ENCODE data around the gene RAB8B. TPM values are rescaled to one million over a fixed set of nuclear protein-coding genes. Genes with fewer than 3 reads are reported as not detected.

Gene RAB8B
- total RNA-seq, 1 experiment from 2014 or later, result 18.2 TPM

- DNase-seq, result no peak
- no peaks in the 10 kb centered on the region for H3K9me3 Mint-ChIP-seq (ENCODE audit: unreplicated experiment)
- intact Hi-C loops (cut with micrococcal nuclease; ENCODE audit: unreplicated experiment), result no loop called here
- CTCF ChIA-PET, result no interaction called here
- no TSS peak for BruUV-seq (replicated peaks)
- no peaks in the 10 kb centered on the region for H3K36me3 ChIP-seq (ENCODE audit: control insufficient read depth, insufficient read depth, low read length)
- H3K36me3 Mint-ChIP-seq (ENCODE audit: insufficient read depth, unreplicated experiment), result no peaks in the 10 kb centered on the region
- POLR2A ChIA-PET, result no interaction called here
- H3K4me3 Mint-ChIP-seq (ENCODE audit: unreplicated experiment), result no peak overlapping the region
- no peaks in the 10 kb centered on the region for H3K4me1 ChIP-seq
- no peak overlapping the region for H3K27ac Mint-ChIP-seq (ENCODE audit: unreplicated experiment)
- H3K27me3 Mint-ChIP-seq (ENCODE audit: insufficient read depth, unreplicated experiment), result no peaks in the 10 kb centered on the region
- no peaks in the 10 kb centered on the region for H3K4me1 Mint-ChIP-seq (ENCODE audit: low read depth, unreplicated experiment)
- no peak overlapping the region for H3K4me3 ChIP-seq (ENCODE audit: low read depth, low read length)
- no peak for TF ChIP-seq CTCF (IDR thresholded peaks at IDR 0.05; ENCODE audit: insufficient read depth in 1 of 2, low read depth in 1 of 2, low read length in 1 of 2, severe bottlenecking in 1 of 2, unreplicated experiment in 1 of 2)
- no peaks in the 10 kb centered on the region for H3K9me3 ChIP-seq
- H3K27me3 ChIP-seq (replicated peaks; ENCODE audit: control insufficient read depth, insufficient read depth, low read length), result no peaks in the 10 kb centered on the region
These were observed 24.1 kb upstream of the RAB8B start for GRCh38 chr15:63165166-63165859.

GRCh38 chr15:63166219-63166618 is 23.2 kb upstream of the RAB8B start:
- H3K27me3 ChIP-seq (replicated peaks; ENCODE audit: control insufficient read depth, insufficient read depth, low read length), result no peaks in the 10 kb centered on the region
- no peaks in the 10 kb centered on the region for H3K9me3 ChIP-seq
- BruUV-seq (replicated peaks), result no TSS peak
- H3K9me3 Mint-ChIP-seq (ENCODE audit: unreplicated experiment), result no peaks in the 10 kb centered on the region
- TF ChIP-seq CTCF (IDR thresholded peaks at IDR 0.05; ENCODE audit: insufficient read depth in 1 of 2, low read depth in 1 of 2, low read length in 1 of 2, severe bottlenecking in 1 of 2, unreplicated experiment in 1 of 2), result no peak
- no peaks in the 10 kb centered on the region for H3K4me1 ChIP-seq
- H3K4me3 Mint-ChIP-seq (ENCODE audit: unreplicated experiment), result no peak overlapping the region
- H3K36me3 Mint-ChIP-seq (ENCODE audit: insufficient read depth, unreplicated experiment), result no peaks in the 10 kb centered on the region
- POLR2A ChIA-PET, result no interaction called here
- CTCF ChIA-PET, result no interaction called here
- no peak overlapping the region for H3K4me3 ChIP-seq (ENCODE audit: low read depth, low read length)
- no peaks in the 10 kb centered on the region for H3K36me3 ChIP-seq (ENCODE audit: control insufficient read depth, insufficient read depth, low read length)
- no peaks in the 10 kb centered on the region for H3K4me1 Mint-ChIP-seq (ENCODE audit: low read depth, unreplicated experiment)
- H3K27me3 Mint-ChIP-seq (ENCODE audit: insufficient read depth, unreplicated experiment), result no peaks in the 10 kb centered on the region
- no peak for DNase-seq
- intact Hi-C loops (cut with micrococcal nuclease; ENCODE audit: unreplicated experiment), result no loop called here
- no peak overlapping the region for H3K27ac Mint-ChIP-seq (ENCODE audit: unreplicated experiment)

GRCh38 chr15:63169788-63170187 is 19.6 kb upstream of the RAB8B start:
- Histone ChIP-seq H3K4me3 (ENCODE audit: low read depth, low read length) (no peak overlapping the region), H3K9me3 (no peaks in the 10 kb centered on the region), H3K27me3 (replicated peaks; ENCODE audit: control insufficient read depth, insufficient read depth, low read length) (no peaks in the 10 kb centered on the region), H3K4me1 (no peaks in the 10 kb centered on the region), H3K36me3 (ENCODE audit: control insufficient read depth, insufficient read depth, low read length) (no peaks in the 10 kb centered on the region)
- Mint-ChIP-seq H3K27ac (ENCODE audit: unreplicated experiment) (no peak overlapping the region), H3K36me3 (ENCODE audit: insufficient read depth, unreplicated experiment) (no peaks in the 10 kb centered on the region), H3K4me1 (ENCODE audit: low read depth, unreplicated experiment) (no peaks in the 10 kb centered on the region), H3K4me3 (ENCODE audit: unreplicated experiment) (no peak overlapping the region), H3K27me3 (ENCODE audit: insufficient read depth, unreplicated experiment) (no peaks in the 10 kb centered on the region), H3K9me3 (ENCODE audit: unreplicated experiment) (no peaks in the 10 kb centered on the region)
- ChIA-PET POLR2A (no interaction called here), CTCF (no interaction called here)
- intact Hi-C loops (cut with micrococcal nuclease; ENCODE audit: unreplicated experiment), result no loop called here
- no peak for DNase-seq
- no peak for TF ChIP-seq CTCF (IDR thresholded peaks at IDR 0.05; ENCODE audit: insufficient read depth in 1 of 2, low read depth in 1 of 2, low read length in 1 of 2, severe bottlenecking in 1 of 2, unreplicated experiment in 1 of 2)
- BruUV-seq (replicated peaks), result no TSS peak
